Ramos (cell line): ENCODE measurements around the gene EFHD1.
"Not testable (repeated sequence)": the region's sequence is repeated elsewhere in the genome, so short reads cannot be mapped to it uniquely, and the experiment has no call there.

ENCODE experiments used
- in situ Hi-C: fragments of 300-500 bp; cut with MboI; formaldehyde crosslinking; loops from one replicate; pipeline ENCODE4 v1.14.3; 2022; ENCODE audit warnings: low sequenced_read_pairs; ENCODE audit not compliant: unreplicated experiment

Gene EFHD1

GRCh38 chr2:232645061-232645460 is 11.7 kb downstream of the EFHD1 start:
- in situ Hi-C loops, result no loop called here

GRCh38 chr2:232646726-232647125 is 13.3 kb downstream of the EFHD1 start:
- in situ Hi-C loops, result no loop called here

GRCh38 chr2:232647261-232647660 is 13.9 kb downstream of the EFHD1 start:
- in situ Hi-C loops, result no loop called here

GRCh38 chr2:232649033-232649432 is 15.6 kb downstream of the EFHD1 start:
- in situ Hi-C loops, result no loop called here

GRCh38 chr2:232652505-232652851 is 19.1 kb downstream of the EFHD1 start:
- in situ Hi-C loops, result no loop called here

- in situ Hi-C loops, result no loop called here
Measured at GRCh38 chr2:232653441-232653840, 20.0 kb downstream of the EFHD1 start.

GRCh38 chr2:232655392-232655791 is 22.0 kb downstream of the EFHD1 start:
- in situ Hi-C loops, result no loop called here

GRCh38 chr2:232658217-232658785 is 24.9 kb downstream of the EFHD1 start:
- in situ Hi-C loops, result no loop called here

- in situ Hi-C loops, result no loop called here
Measured at GRCh38 chr2:232659359-232659758, 26.0 kb downstream of the EFHD1 start.

GRCh38 chr2:232662486-232663260 is 29.3 kb downstream of the EFHD1 start:
- in situ Hi-C loops, result no loop called here

- in situ Hi-C loops, result no loop called here
Measured at GRCh38 chr2:232666051-232666805, 32.8 kb downstream of the EFHD1 start.

- in situ Hi-C loops, result no loop called here
Measured at GRCh38 chr2:232667989-232668583, 34.7 kb downstream of the EFHD1 start.

- in situ Hi-C loops, result no loop called here
Measured at GRCh38 chr2:232668805-232669444, 35.5 kb downstream of the EFHD1 start.

GRCh38 chr2:232672588-232672987 is 39.2 kb downstream of the EFHD1 start:
- in situ Hi-C loops, result no loop called here

GRCh38 chr2:232674491-232674890 is 41.1 kb downstream of the EFHD1 start:
- in situ Hi-C loops, result no loop called here

GRCh38 chr2:232675381-232675780 is 42.0 kb downstream of the EFHD1 start:
- in situ Hi-C loops, result no loop called here

- in situ Hi-C loops, result no loop called here
Measured at GRCh38 chr2:232680006-232680405, 46.6 kb downstream of the EFHD1 start.

GRCh38 chr2:232681527-232681926 is 48.1 kb downstream of the EFHD1 start:
- in situ Hi-C loops, result no loop called here

GRCh38 chr2:232683368-232683767 is 50.0 kb downstream of the EFHD1 start:
- in situ Hi-C loops, result no loop called here

- in situ Hi-C loops, result not testable (repeated sequence)
Measured at GRCh38 chr2:232685391-232685790, 52.0 kb downstream of the EFHD1 start.
